Prostate gland (tissue), 2 donors: ENCODE data around the gene HCK.
"Not testable (repeated sequence)": the region's sequence is repeated elsewhere in the genome, so short reads cannot be mapped to it uniquely, and the experiment has no call there.

Source experiments
- POLR2A ChIP-seq: fragments of 450-650 bp; IDR thresholded peaks from one replicate; pipeline ENCODE4 v1.6.1; 2016; ENCODE audit warnings: antibody characterized with exemption, mild to moderate bottlenecking
- TF ChIP-seq, protein P1 (sequence below), 4 experiments: fragments of 200-600 bp in 2 of 4; fragments of 450-650 bp in 2 of 4; sonication (generic) in 2 of 4; IDR thresholded peaks; 1 replicate in 3 of 4; 2 replicates in 1 of 4; pipeline ENCODE4 v1.5.1; 2016 to 2019; ENCODE audit warnings: antibody characterized with exemption in 4 of 4, mild to moderate bottlenecking in 2 of 4, moderate library complexity in 2 of 4

- TF ChIP-seq, protein P1, sequence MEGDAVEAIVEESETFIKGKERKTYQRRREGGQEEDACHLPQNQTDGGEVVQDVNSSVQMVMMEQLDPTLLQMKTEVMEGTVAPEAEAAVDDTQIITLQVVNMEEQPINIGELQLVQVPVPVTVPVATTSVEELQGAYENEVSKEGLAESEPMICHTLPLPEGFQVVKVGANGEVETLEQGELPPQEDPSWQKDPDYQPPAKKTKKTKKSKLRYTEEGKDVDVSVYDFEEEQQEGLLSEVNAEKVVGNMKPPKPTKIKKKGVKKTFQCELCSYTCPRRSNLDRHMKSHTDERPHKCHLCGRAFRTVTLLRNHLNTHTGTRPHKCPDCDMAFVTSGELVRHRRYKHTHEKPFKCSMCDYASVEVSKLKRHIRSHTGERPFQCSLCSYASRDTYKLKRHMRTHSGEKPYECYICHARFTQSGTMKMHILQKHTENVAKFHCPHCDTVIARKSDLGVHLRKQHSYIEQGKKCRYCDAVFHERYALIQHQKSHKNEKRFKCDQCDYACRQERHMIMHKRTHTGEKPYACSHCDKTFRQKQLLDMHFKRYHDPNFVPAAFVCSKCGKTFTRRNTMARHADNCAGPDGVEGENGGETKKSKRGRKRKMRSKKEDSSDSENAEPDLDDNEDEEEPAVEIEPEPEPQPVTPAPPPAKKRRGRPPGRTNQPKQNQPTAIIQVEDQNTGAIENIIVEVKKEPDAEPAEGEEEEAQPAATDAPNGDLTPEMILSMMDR (IDR thresholded peaks at IDR 0.05) = not testable (repeated sequence)
- TF ChIP-seq POLR2A = not testable (repeated sequence)
Observed at GRCh38 chr20:32118427-32118826, 66.4 kb downstream of the HCK start.
